PC-9 (cell line): Measurements from ENCODE around the gene GPSM1. TPM values are rescaled to one million over a fixed set of nuclear protein-coding genes. Genes with fewer than 3 reads are reported as not detected.

Experiments
- BruUV-seq: library from RNA; stranded (reverse); fragments of 400-500 nt; replicated peaks from 2 replicates; lab custom pipeline; 2021; lab: Mats Ljungman, UMichigan
- CTCF ChIA-PET: fragments of 300-600 bp; sonication (Branson Sonifier 250); formaldehyde crosslinking; loops from one replicate; lab custom pipeline; 2022; ENCODE audit warnings: antibody characterized with exemption; lab: Charles Lee
- POLR2A ChIA-PET: fragments of 300-600 bp; sonication (Branson Sonifier 250); formaldehyde crosslinking; loops from one replicate; lab custom pipeline; 2022; ENCODE audit warnings: antibody characterized with exemption; ENCODE audit not compliant: unreplicated experiment; lab: Charles Lee
- DNase-seq, 2 experiments: peaks; one replicate each; pipeline versions ENCODE4 v3.0.0 to v3.0.0-alpha.2; 2015 to 2022; ENCODE audit warnings: mixed read lengths in 1 of 2
- H2AFZ ChIP-seq: fragments of 200-600 bp; sonication (generic); 2 replicates; pipeline ENCODE4 v1.8.1; 2017; ENCODE audit warnings: antibody characterized with exemption
- H3F3A ChIP-seq: fragments of 200-600 bp; sonication (generic); 2 replicates; pipeline ENCODE4 v1.8.1; 2017; ENCODE audit warnings: antibody characterized with exemption, mild to moderate bottlenecking, low read depth; ENCODE audit not compliant: insufficient read depth
- H3K27ac ChIP-seq: fragments of 200-600 bp; sonication (generic); 2 replicates; pipeline ENCODE4 v1.6.1; 2016; ENCODE audit warnings: mixed run types
- H3K27me3 ChIP-seq: fragments of 200-600 bp; sonication (generic); 2 replicates; pipeline ENCODE4 v1.6.1; 2016; ENCODE audit warnings: low read depth, mixed run types; ENCODE audit not compliant: insufficient read depth
- H3K36me3 ChIP-seq: fragments of 200-600 bp; sonication (generic); 2 replicates; pipeline ENCODE4 v1.6.1; 2016; ENCODE audit warnings: low read depth, mixed run types
- H3K4me1 ChIP-seq: fragments of 200-600 bp; sonication (generic); replicated peaks from 2 replicates; pipeline ENCODE4 v1.6.1; 2016; ENCODE audit warnings: mixed run types; ENCODE audit not compliant: insufficient read depth
- H3K4me2 ChIP-seq: fragments of 200-600 bp; sonication (generic); 2 replicates; pipeline ENCODE4 v1.6.1; 2017; ENCODE audit warnings: mixed run types
- H3K4me3 ChIP-seq: fragments of 200-600 bp; sonication (generic); 2 replicates; pipeline ENCODE4 v1.6.1; 2016; ENCODE audit warnings: mixed run types
- H3K79me2 ChIP-seq: fragments of 200-600 bp; sonication (generic); 2 replicates; pipeline ENCODE4 v1.6.1; 2017; ENCODE audit warnings: low read depth, mixed run types
- H3K9me2 ChIP-seq: fragments of 200-600 bp; sonication (generic); 2 replicates; pipeline ENCODE4 v1.8.1; 2017; ENCODE audit warnings: mild to moderate bottlenecking; ENCODE audit not compliant: insufficient read depth
- H3K9me3 ChIP-seq: fragments of 200-600 bp; sonication (generic); 2 replicates; pipeline ENCODE4 v1.8.1; 2016; ENCODE audit warnings: low read depth; ENCODE audit not compliant: insufficient read depth
- H4K20me1 ChIP-seq: fragments of 200-600 bp; sonication (generic); 2 replicates; pipeline ENCODE4 v1.8.1; 2017; ENCODE audit not compliant: insufficient read depth
- EZH2 ChIP-seq: fragments of 200-600 bp; sonication (generic); IDR thresholded peaks from 2 replicates; pipeline ENCODE4 v1.8.0; 2017; ENCODE audit warnings: antibody characterized with exemption, low read depth
- intact Hi-C: fragments of 100-400 bp; cut with micrococcal nuclease; formaldehyde crosslinking; loops from one replicate; pipeline ENCODE4 v1.10.0; 2022; ENCODE audit not compliant: unreplicated experiment
- total RNA-seq: library from RNA; stranded (reverse); gene quantifications from 2 replicates; pipeline ENCODE4 v1.2.3, GENCODE V29; 2021
- TF ChIP-seq, protein P1 (sequence below): fragments of 200-600 bp; sonication (generic); conservative IDR thresholded peaks from 2 replicates; pipeline ENCODE4 v1.6.1; 2017; ENCODE audit warnings: mixed run types, antibody characterized with exemption, mild to moderate bottlenecking, moderate library complexity

Gene GPSM1
- total RNA-seq, 1 experiment from 2014 or later = 5.5 TPM

DNA sequence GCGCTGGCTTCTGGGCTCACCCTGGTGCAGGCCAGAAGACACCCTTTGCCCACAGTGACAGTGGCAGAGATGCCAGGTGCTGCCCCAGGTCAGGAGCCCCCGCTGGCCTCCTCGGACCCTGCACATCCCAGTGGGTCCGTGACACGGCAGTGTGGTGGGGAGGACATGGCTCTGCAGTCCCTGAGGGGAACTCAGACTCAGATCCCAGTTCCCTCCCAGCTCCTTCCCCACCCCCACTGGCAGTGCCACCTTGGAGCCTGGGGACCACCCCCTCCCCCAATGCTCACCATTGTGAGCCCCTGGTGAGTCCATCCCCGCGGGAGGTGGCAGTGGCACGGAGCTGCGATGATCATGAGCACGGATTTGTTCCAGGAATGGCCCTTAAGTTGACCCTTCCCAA is 22.9 kb upstream of the GPSM1 start:
- no TSS peak for BruUV-seq
- ChIA-PET POLR2A (no interaction called here), CTCF (no interaction called here)

DNA sequence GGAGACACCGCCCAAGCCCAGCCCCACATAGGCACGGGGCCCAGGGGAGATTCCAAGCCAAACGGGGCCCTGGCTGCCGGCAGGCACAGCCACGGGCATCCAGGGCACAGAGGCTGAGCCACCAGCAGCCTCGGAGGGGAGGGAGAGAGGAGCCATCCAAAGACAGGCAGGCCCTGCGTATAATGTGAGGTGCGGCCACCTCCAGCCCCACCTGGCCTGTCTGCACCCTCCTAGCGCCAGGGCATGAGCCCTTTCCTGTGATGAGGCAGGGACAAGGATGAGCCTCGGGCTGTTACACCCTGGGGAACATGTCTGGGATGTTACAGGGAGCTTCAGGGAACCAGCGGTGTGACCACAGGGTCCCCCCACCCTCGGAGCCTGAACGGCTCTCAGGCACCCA is 22.4 kb upstream of the GPSM1 start:
- ChIA-PET POLR2A (no interaction called here), CTCF (no interaction called here)
- no peak overlapping the region for H3K4me3 ChIP-seq
- no peak for DNase-seq
- H3K36me3 ChIP-seq = no peaks in the 10 kb centered on the region
- H3K4me2 ChIP-seq = no peak overlapping the region
- H3K9me2 ChIP-seq = no peaks in the 10 kb centered on the region
- peaks cover 26% of the 10 kb centered on the region for H3F3A ChIP-seq
- intact Hi-C loops = no loop called here
- H3K79me2 ChIP-seq = no peaks in the 10 kb centered on the region
- no peak overlapping the region for H2AFZ ChIP-seq
- H4K20me1 ChIP-seq = no peaks in the 10 kb centered on the region
- TF ChIP-seq, protein P1, sequence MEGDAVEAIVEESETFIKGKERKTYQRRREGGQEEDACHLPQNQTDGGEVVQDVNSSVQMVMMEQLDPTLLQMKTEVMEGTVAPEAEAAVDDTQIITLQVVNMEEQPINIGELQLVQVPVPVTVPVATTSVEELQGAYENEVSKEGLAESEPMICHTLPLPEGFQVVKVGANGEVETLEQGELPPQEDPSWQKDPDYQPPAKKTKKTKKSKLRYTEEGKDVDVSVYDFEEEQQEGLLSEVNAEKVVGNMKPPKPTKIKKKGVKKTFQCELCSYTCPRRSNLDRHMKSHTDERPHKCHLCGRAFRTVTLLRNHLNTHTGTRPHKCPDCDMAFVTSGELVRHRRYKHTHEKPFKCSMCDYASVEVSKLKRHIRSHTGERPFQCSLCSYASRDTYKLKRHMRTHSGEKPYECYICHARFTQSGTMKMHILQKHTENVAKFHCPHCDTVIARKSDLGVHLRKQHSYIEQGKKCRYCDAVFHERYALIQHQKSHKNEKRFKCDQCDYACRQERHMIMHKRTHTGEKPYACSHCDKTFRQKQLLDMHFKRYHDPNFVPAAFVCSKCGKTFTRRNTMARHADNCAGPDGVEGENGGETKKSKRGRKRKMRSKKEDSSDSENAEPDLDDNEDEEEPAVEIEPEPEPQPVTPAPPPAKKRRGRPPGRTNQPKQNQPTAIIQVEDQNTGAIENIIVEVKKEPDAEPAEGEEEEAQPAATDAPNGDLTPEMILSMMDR = no peak
- TF ChIP-seq EZH2 = no peak
- H3K27ac ChIP-seq = no peak overlapping the region
- no peaks in the 10 kb centered on the region for H3K9me3 ChIP-seq
- no TSS peak for BruUV-seq
- H3K4me1 ChIP-seq = no peaks in the 10 kb centered on the region
- no peaks in the 10 kb centered on the region for H3K27me3 ChIP-seq

More for the DNA sequence above, 22.9 kb upstream of the GPSM1 start:
- H3K79me2 ChIP-seq = no peaks in the 10 kb centered on the region
- H4K20me1 ChIP-seq = no peaks in the 10 kb centered on the region
- no peak overlapping the region for H3K27ac ChIP-seq
- H3K4me2 ChIP-seq = no peak overlapping the region
- no peaks in the 10 kb centered on the region for H3K9me3 ChIP-seq
- no peaks in the 10 kb centered on the region for H3K4me1 ChIP-seq
- H3K36me3 ChIP-seq = no peaks in the 10 kb centered on the region
- DNase-seq = no peak
- H2AFZ ChIP-seq = no peak overlapping the region
- intact Hi-C loops = no loop called here
- H3K9me2 ChIP-seq = no peaks in the 10 kb centered on the region
- TF ChIP-seq, protein P1 = no peak
- no peak for TF ChIP-seq EZH2
- H3F3A ChIP-seq = peaks cover 22% of the 10 kb centered on the region
- no peaks in the 10 kb centered on the region for H3K27me3 ChIP-seq
- no peak overlapping the region for H3K4me3 ChIP-seq

DNA sequence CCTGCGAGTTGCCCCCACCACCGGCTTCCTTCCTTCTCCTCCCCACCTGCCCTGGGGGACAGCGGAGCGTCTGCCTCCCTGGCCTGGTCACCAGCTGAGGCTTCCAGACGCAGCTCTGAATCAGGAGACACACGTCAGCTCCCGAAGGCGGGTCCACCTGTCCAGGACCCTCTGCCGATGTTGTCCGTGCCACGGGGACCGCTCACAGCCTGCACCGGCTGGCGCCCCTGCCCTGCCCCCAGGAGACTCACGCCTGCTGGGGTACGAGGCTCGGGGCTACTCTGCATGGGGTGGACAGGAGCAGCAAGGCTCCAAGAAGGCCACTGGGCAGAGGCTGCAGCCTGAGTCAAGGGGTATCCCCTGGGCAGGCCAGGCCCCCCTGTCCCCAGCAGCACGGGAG is 21.5 kb upstream of the GPSM1 start:
- no peak overlapping the region for H3K27ac ChIP-seq
- H3K4me1 ChIP-seq = no peaks in the 10 kb centered on the region
- no peak overlapping the region for H2AFZ ChIP-seq
- no peaks in the 10 kb centered on the region for H3K9me3 ChIP-seq
- no peak overlapping the region for H3K4me3 ChIP-seq
- no peaks in the 10 kb centered on the region for H3K36me3 ChIP-seq
- no peaks in the 10 kb centered on the region for H3K79me2 ChIP-seq
- intact Hi-C loops = no loop called here
- no TSS peak for BruUV-seq
- POLR2A ChIA-PET = no interaction called here
- no peaks in the 10 kb centered on the region for H4K20me1 ChIP-seq
- H3K9me2 ChIP-seq = no peaks in the 10 kb centered on the region
- H3K27me3 ChIP-seq = no peaks in the 10 kb centered on the region
- TF ChIP-seq EZH2 = no peak
- TF ChIP-seq, protein P1 = no peak
- no peak overlapping the region for H3K4me2 ChIP-seq
- DNase-seq = no peak
- CTCF ChIA-PET = no interaction called here
- H3F3A ChIP-seq = peaks cover 27% of the 10 kb centered on the region
